Natural killer cell (primary cell): ENCODE measurements around the gene FAM118A. TPM values are rescaled to one million over a fixed set of nuclear protein-coding genes. Genes with fewer than 3 reads are reported as not detected.

ENCODE experiments used
- ATAC-seq, 3 donors: fragments of 150-1000 bp in 2 of 3; fragments of 200-7000 bp in 1 of 3; cut with Tn5 transposase; 1 replicate in 1 of 3; 2 replicates in 2 of 3; pipeline ENCODE4 v1.10.0; 2021; ENCODE audit warnings: mild to moderate bottlenecking in 2 of 3, moderate library complexity in 2 of 3
- DNase-seq, 2 donors: peaks; one replicate each; pipeline versions ENCODE4 v3.0.0 to v3.0.0-alpha.2; 2013 to 2021; ENCODE audit warnings: mixed read lengths in 1 of 2
- H3K27ac ChIP-seq: one replicate; pipeline ENCODE4 v1.5.1; 2013; ENCODE audit warnings: mild to moderate bottlenecking, low read length
- H3K27me3 ChIP-seq: one replicate; pipeline ENCODE4 v1.6.1; 2013; ENCODE audit warnings: low read length; ENCODE audit not compliant: control insufficient read depth, insufficient read depth
- H3K36me3 ChIP-seq: one replicate; pipeline ENCODE4 v1.6.1; 2013; ENCODE audit warnings: low read length; ENCODE audit not compliant: control insufficient read depth, insufficient read depth
- H3K4me1 ChIP-seq: one replicate; pipeline ENCODE4 v1.6.1; 2013; ENCODE audit warnings: low read length; ENCODE audit not compliant: control insufficient read depth, insufficient read depth
- H3K4me3 ChIP-seq: one replicate; pipeline ENCODE4 v1.5.1; 2013; ENCODE audit warnings: low read length
- H3K9me3 ChIP-seq: one replicate; pipeline ENCODE4 v1.6.1; 2013; ENCODE audit warnings: low read length; ENCODE audit not compliant: control insufficient read depth, insufficient read depth
- H3K27ac Mint-ChIP-seq, 2 donors: one replicate each; pipeline ENCODE4 v1.8.0; 2022; ENCODE audit warnings: mild to moderate bottlenecking in 2 of 2, mixed read lengths in 2 of 2, moderate library complexity in 1 of 2
- H3K27me3 Mint-ChIP-seq, 2 donors: one replicate each; pipeline ENCODE4 v1.8.0; 2022; ENCODE audit warnings: low read depth in 2 of 2, mixed read lengths in 2 of 2
- H3K36me3 Mint-ChIP-seq: one replicate; pipeline ENCODE4 v1.8.0; 2022; ENCODE audit warnings: mixed read lengths
- H3K4me1 Mint-ChIP-seq, 2 donors: one replicate each; pipeline ENCODE4 v1.8.0; 2022; ENCODE audit warnings: mixed read lengths in 2 of 2
- H3K4me3 Mint-ChIP-seq: one replicate; pipeline ENCODE4 v1.8.0; 2022; ENCODE audit warnings: mild to moderate bottlenecking, moderate library complexity, mixed read lengths
- H3K9me3 Mint-ChIP-seq, 2 donors: one replicate each; pipeline ENCODE4 v1.8.0; 2022; ENCODE audit warnings: mixed read lengths in 2 of 2
- WGBS: methylation state at CpG from one replicate; pipeline ENCODE4 v1.1.7; 2013; ENCODE audit warnings: missing lambda C conversion rate; ENCODE audit not compliant: insufficient coverage; 5-methylcytosine and 5-hydroxymethylcytosine counted together
- intact Hi-C: fragments of 100-400 bp; cut with micrococcal nuclease; formaldehyde crosslinking; loops from one replicate; pipeline ENCODE4 v1.14.2; 2022
- total RNA-seq, 4 donors: library from RNA; stranded (reverse); fragments of 120-200 nt in 1 of 4; gene quantifications; one replicate each; pipeline versions ENCODE4 v1.2.3 to v1.2.4, GENCODE V29; 2013 to 2022
- TF ChIP-seq, protein P1 (sequence below): fragments of 200-600 bp; IDR thresholded peaks from one replicate; pipeline ENCODE4 v1.8.0; 2022; ENCODE audit warnings: antibody characterized with exemption

Gene FAM118A
- total RNA-seq, 3 donors from 2014 or later (not counting 1 experiment from before 2014, with no cell fraction given) = 42.0 to 67.2 (median 62.6) TPM

DNA sequence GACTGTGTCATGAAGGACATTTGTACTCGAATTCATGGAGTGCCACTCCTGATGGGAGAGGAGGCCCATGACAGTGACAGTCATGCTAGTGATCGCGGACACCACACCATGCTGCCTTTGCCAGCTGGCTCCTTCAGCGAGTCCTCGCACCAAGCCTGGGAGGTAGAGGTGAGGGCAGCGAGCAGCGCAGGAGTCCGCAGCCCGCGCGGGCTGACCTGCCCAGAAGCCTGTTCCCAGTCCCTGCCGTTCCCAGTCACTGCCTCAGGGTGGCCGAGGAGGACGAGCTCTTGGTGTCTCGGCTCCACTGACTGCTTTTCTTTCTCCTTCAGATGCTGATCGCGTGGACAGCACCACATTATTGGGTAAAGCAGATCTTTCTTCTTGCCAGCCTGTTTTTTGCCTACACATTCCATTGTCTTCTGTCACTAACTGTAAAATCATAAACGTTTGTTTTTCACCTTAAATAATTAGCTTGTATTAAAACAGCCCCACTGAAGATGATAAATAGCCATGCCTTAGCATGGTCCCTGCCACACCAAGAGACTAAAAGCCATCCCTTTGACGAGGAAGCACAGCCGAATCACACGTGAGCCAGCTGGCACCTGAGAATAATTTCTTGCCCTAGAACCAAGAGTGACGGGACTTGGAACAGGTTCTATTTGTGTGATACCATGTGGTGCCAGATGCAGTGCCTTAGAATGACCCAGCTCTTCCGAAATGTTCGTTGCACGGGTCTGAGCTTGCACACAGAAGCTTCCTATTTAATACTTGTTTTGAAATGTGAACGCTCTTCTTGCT, 25.5 kb downstream of the FAM118A start:
- Mint-ChIP-seq H3K27me3 (no peaks in the 10 kb centered on the region), H3K36me3 (peaks cover 26% of the 10 kb centered on the region), H3K9me3 (no peaks in the 10 kb centered on the region), H3K4me3 (no peak overlapping the region), H3K27ac (no peak overlapping the region), H3K4me1 (peaks cover 7 to 8% of the 10 kb centered on the region in 2 donors)
- peaks cover 15% of the 10 kb centered on the region for H3K4me1 ChIP-seq
- TF ChIP-seq, protein P1, sequence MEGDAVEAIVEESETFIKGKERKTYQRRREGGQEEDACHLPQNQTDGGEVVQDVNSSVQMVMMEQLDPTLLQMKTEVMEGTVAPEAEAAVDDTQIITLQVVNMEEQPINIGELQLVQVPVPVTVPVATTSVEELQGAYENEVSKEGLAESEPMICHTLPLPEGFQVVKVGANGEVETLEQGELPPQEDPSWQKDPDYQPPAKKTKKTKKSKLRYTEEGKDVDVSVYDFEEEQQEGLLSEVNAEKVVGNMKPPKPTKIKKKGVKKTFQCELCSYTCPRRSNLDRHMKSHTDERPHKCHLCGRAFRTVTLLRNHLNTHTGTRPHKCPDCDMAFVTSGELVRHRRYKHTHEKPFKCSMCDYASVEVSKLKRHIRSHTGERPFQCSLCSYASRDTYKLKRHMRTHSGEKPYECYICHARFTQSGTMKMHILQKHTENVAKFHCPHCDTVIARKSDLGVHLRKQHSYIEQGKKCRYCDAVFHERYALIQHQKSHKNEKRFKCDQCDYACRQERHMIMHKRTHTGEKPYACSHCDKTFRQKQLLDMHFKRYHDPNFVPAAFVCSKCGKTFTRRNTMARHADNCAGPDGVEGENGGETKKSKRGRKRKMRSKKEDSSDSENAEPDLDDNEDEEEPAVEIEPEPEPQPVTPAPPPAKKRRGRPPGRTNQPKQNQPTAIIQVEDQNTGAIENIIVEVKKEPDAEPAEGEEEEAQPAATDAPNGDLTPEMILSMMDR = no peak
- DNase-seq = no peak
- H3K27me3 ChIP-seq = no peaks in the 10 kb centered on the region
- no peak overlapping the region for H3K27ac ChIP-seq
- H3K9me3 ChIP-seq = no peaks in the 10 kb centered on the region
- no peak for ATAC-seq
- WGBS = 88% methylated on average over 26 of the region's 26 CpGs
- H3K4me3 ChIP-seq = no peak overlapping the region
- intact Hi-C loops = no loop called here
- H3K36me3 ChIP-seq = peaks cover 46% of the 10 kb centered on the region

DNA sequence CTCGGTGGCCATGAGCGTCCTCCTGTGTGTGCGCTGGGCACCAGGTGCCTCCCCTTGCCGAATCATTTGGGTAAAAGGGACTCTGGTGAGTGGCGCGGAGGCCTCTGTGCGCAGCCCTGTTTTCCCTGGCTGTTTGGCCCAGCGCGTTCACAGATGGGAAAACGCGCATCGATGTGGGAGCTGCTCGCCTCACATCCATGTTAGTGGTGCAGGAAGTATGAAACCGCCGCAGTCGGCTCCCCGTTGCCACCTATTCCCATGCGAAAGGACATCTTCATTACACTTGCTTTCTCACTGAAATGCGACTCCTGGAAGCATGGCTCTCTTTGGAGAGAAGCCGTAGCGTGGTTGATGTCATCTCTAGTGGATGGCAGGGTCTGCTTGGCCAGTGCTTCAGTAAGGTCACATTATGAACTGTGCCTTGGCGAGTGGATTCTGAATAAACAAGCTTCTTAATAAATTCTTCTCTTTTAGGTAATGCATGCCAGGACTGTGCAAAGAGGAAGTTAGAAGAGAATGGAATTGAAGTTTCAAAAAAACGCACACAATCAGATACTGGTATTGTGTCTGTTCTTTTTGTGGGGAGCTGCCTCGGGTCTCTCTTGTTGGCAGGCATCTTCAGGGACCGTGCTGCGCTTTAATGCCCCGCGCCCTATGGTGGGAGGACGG, 26.3 kb downstream of the FAM118A start:
- Histone ChIP-seq H3K4me3 (no peak overlapping the region), H3K4me1 (peaks cover 15% of the 10 kb centered on the region), H3K27me3 (no peaks in the 10 kb centered on the region), H3K9me3 (no peaks in the 10 kb centered on the region), H3K36me3 (peaks cover 42% of the 10 kb centered on the region), H3K27ac (no peak overlapping the region)
- Mint-ChIP-seq H3K27ac (no peak overlapping the region), H3K4me1 (peaks cover 7 to 8% of the 10 kb centered on the region in 2 donors), H3K9me3 (no peaks in the 10 kb centered on the region), H3K4me3 (no peak overlapping the region), H3K36me3 (peaks cover 31% of the 10 kb centered on the region), H3K27me3 (no peaks in the 10 kb centered on the region)
- WGBS = 91% methylated on average over 29 of the region's 29 CpGs
- TF ChIP-seq, protein P1 = no peak
- no peak for ATAC-seq
- no peak for DNase-seq
- intact Hi-C loops = no loop called here

DNA sequence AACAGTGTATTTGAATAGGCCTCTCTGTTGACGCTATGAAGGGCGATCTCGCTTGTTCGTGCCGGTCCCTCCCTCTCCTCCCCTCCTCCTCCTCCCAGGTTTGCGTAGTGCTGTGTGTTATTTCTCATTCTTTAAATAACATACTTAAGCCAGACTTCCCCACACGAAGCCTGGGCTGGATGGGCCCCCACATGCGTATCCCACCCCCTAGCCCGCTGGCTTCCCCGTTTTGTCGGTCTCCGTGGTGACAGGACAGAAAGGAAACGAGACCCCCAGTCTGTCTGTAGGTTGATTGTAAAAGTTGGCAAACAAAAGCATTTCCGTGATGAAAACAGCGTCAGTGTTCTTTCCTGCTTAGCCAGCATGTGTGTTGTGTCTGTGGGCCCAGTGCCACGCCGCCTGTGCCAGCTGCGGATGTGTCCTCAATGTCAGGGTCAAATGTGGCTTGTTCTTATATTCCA, 27.3 kb downstream of the FAM118A start:
- H3K4me1 Mint-ChIP-seq = peaks cover 7 to 8% of the 10 kb centered on the region in 2 donors
- H3K9me3 Mint-ChIP-seq = no peaks in the 10 kb centered on the region
- H3K9me3 ChIP-seq = no peaks in the 10 kb centered on the region
- DNase-seq = peak in 1 of 2 donors; percentile 58
- peaks cover 15% of the 10 kb centered on the region for H3K4me1 ChIP-seq
- WGBS = 45% methylated on average over 11 of the region's 18 CpGs
- peaks cover 41% of the 10 kb centered on the region for H3K36me3 ChIP-seq
- no peak overlapping the region for H3K4me3 ChIP-seq
- H3K27ac ChIP-seq = no peak overlapping the region
- TF ChIP-seq, protein P1 = no peak
- no peak for ATAC-seq
- H3K27me3 ChIP-seq = no peaks in the 10 kb centered on the region
- peaks cover 31% of the 10 kb centered on the region for H3K36me3 Mint-ChIP-seq
- H3K27me3 Mint-ChIP-seq = no peaks in the 10 kb centered on the region
- H3K4me3 Mint-ChIP-seq = no peak overlapping the region
- no peak overlapping the region for H3K27ac Mint-ChIP-seq
- intact Hi-C loops = no loop called here
